Thoracic aorta (tissue), 2 donors: ENCODE data around the gene VPS4B. TPM values are rescaled to one million over a fixed set of nuclear protein-coding genes. Genes with fewer than 3 reads are reported as not detected.

Experiments used
- ATAC-seq: fragments of 150-250 bp; one replicate; pipeline ENCODE4 v1.8.0; 2017; ENCODE audit warnings: low read depth; ENCODE audit not compliant: insufficient number of reproducible peaks, low FRiP score
- DNase-seq: peaks from one replicate; pipeline ENCODE4 v3.0.0-alpha.2; 2020; ENCODE audit warnings: low spot score
- H3K27ac ChIP-seq, 2 donors: fragments of 200-600 bp; sonication (generic); 1 replicate in 1 of 2; 2 replicates in 1 of 2; pipeline ENCODE4 v1.5.1; 2016; ENCODE audit warnings: mild to moderate bottlenecking in 2 of 2, moderate library complexity in 2 of 2
- H3K27me3 ChIP-seq: fragments of 200-600 bp; sonication (generic); replicated peaks from 2 replicates; pipeline ENCODE4 v1.6.0; 2016; ENCODE audit warnings: mild to moderate bottlenecking; ENCODE audit not compliant: insufficient read depth
- H3K36me3 ChIP-seq: fragments of 200-600 bp; sonication (generic); one replicate; pipeline ENCODE4 v1.5.1; 2016
- H3K4me1 ChIP-seq, 2 donors: fragments of 200-600 bp; sonication (generic); 1 replicate in 1 of 2; 2 replicates in 1 of 2; pipeline versions ENCODE4 v1.5.1 to v1.6.0; 2016; ENCODE audit warnings: low read depth in 2 of 2, mild to moderate bottlenecking in 1 of 2; ENCODE audit not compliant: control insufficient read depth in 1 of 2
- H3K4me3 ChIP-seq: fragments of 200-600 bp; sonication (generic); 2 replicates; pipeline ENCODE4 v1.5.1; 2016; ENCODE audit warnings: mild to moderate bottlenecking
- H3K9me3 ChIP-seq: fragments of 200-600 bp; sonication (generic); 2 replicates; pipeline ENCODE4 v1.5.1; 2016
- total RNA-seq, 2 donors: library from RNA; depleted of rRNA; stranded (reverse); fragments of >200 nt; gene quantifications; one replicate each; pipeline versions ENCODE4 v1.1.0 to v1.2.3, GENCODE V29; 2016
- TF ChIP-seq, protein P1 (sequence below): fragments of 200-600 bp; sonication (generic); IDR thresholded peaks from one replicate; pipeline ENCODE4 v1.5.1; 2019; ENCODE audit warnings: antibody characterized with exemption

VPS4B gene
- total RNA-seq, 2 donors from 2014 or later = 25.5 to 49.9 TPM

DNA sequence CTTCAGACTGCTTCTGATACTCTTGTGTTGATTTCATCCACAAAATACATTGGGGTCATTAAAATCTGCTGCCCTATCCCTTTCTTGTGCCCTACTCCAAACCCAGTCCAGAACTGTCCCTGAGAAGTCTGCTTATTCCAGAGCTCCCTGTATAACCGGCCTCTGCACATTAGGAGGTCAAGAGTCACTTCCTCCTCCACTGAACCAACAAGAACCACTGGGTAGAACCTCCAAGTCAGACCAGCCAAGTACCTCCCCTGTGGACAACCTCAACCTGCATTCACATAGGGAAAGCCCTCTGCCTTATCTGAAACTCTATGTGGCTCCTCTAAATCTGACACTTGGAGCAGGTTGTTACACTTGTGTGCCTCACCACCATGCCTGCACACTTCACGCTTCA lies 77.4 kb downstream of the VPS4B start:
- TF ChIP-seq, protein P1, sequence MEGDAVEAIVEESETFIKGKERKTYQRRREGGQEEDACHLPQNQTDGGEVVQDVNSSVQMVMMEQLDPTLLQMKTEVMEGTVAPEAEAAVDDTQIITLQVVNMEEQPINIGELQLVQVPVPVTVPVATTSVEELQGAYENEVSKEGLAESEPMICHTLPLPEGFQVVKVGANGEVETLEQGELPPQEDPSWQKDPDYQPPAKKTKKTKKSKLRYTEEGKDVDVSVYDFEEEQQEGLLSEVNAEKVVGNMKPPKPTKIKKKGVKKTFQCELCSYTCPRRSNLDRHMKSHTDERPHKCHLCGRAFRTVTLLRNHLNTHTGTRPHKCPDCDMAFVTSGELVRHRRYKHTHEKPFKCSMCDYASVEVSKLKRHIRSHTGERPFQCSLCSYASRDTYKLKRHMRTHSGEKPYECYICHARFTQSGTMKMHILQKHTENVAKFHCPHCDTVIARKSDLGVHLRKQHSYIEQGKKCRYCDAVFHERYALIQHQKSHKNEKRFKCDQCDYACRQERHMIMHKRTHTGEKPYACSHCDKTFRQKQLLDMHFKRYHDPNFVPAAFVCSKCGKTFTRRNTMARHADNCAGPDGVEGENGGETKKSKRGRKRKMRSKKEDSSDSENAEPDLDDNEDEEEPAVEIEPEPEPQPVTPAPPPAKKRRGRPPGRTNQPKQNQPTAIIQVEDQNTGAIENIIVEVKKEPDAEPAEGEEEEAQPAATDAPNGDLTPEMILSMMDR = no peak
- Histone ChIP-seq H3K4me1 (peaks cover 3 to 11% of the 10 kb centered on the region in 2 donors), H3K4me3 (no peak overlapping the region), H3K27ac (no peak overlapping the region), H3K27me3 (no peaks in the 10 kb centered on the region), H3K9me3 (no peaks in the 10 kb centered on the region), H3K36me3 (peaks cover 28% of the 10 kb centered on the region)
- ATAC-seq = no peak
- DNase-seq = no peak

- Histone ChIP-seq H3K4me3 (no peak overlapping the region), H3K27me3 (no peaks in the 10 kb centered on the region), H3K9me3 (no peaks in the 10 kb centered on the region), H3K27ac (no peak overlapping the region), H3K4me1 (peaks cover 3 to 11% of the 10 kb centered on the region in 2 donors), H3K36me3 (peaks cover 24% of the 10 kb centered on the region)
- TF ChIP-seq, protein P1 = no peak
- no peak for DNase-seq
- no peak for ATAC-seq
Observed at GRCh38 chr18:63344263-63344662, 78.0 kb downstream of the VPS4B start.

- no peak overlapping the region for H3K27ac ChIP-seq
- no peak overlapping the region for H3K4me3 ChIP-seq
- no peaks in the 10 kb centered on the region for H3K27me3 ChIP-seq
- no peaks in the 10 kb centered on the region for H3K9me3 ChIP-seq
- H3K36me3 ChIP-seq = peaks cover 36% of the 10 kb centered on the region
- TF ChIP-seq, protein P1 = peak; percentile 25
- ATAC-seq = no peak
- peaks cover 3 to 7% of the 10 kb centered on the region in 2 donors for H3K4me1 ChIP-seq
- no peak for DNase-seq
Observed at GRCh38 chr18:63342206-63342605, 80.1 kb downstream of the VPS4B start.

DNA sequence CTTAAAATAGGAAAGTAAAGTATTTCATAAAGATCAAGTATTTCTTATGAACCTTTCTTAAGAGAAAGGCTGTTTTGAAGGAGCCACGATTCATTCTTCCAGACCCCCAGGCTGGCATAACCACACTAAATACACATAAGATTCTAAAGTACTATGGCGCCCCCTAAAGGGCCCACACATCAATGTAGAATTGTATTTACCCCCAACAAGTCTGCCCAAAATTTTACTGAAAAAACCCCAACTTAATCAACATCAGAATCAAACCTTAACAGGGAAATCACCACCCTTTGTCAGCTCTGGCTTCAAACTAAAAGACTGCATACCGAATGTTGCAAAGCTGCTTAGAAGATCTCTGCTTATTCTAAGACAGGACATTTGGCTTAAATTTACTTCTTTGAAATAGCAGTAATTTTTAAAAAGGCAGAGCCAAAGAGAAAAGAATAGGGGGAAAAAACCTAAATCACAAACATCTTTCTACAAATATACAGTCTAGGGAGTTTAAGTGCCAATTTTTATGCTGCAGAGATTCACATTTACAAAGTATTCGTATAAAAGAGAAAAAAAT lies 82.3 kb downstream of the VPS4B start:
- ATAC-seq = no peak
- H3K27me3 ChIP-seq = no peaks in the 10 kb centered on the region
- H3K4me1 ChIP-seq = peaks cover 0 to 5% of the 10 kb centered on the region in 2 donors
- H3K4me3 ChIP-seq = no peak overlapping the region
- H3K27ac ChIP-seq = no peak overlapping the region
- TF ChIP-seq, protein P1 = peak; percentile 35
- peaks cover 36% of the 10 kb centered on the region for H3K36me3 ChIP-seq
- no peak for DNase-seq
- no peaks in the 10 kb centered on the region for H3K9me3 ChIP-seq

Other genes starting within 250 kb of the VPS4B start
- gene BCL2, start 102.7 kb downstream of the VPS4B start, total RNA-seq = 10 to 100 TPM; 22.9 to 29.3 TPM
- gene KDSR, start 55.3 kb downstream of the VPS4B start, total RNA-seq = 10 to 100 TPM; 46.2 to 72.4 TPM
- under 1 TPM; 0.41 to 0.63 TPM for gene SERPINB5, start 54.5 kb upstream of the VPS4B start, total RNA-seq
- not detected for gene SERPINB12, start 119.9 kb upstream of the VPS4B start, total RNA-seq
- gene SERPINB13, start 164.9 kb upstream of the VPS4B start, total RNA-seq = not detected
- not detected for gene SERPINB4, start 221.8 kb upstream of the VPS4B start, total RNA-seq
- not detected for gene SERPINB3, start 239.4 kb upstream of the VPS4B start, total RNA-seq